ENCODE measurements around the gene NTF3.

DNA sequence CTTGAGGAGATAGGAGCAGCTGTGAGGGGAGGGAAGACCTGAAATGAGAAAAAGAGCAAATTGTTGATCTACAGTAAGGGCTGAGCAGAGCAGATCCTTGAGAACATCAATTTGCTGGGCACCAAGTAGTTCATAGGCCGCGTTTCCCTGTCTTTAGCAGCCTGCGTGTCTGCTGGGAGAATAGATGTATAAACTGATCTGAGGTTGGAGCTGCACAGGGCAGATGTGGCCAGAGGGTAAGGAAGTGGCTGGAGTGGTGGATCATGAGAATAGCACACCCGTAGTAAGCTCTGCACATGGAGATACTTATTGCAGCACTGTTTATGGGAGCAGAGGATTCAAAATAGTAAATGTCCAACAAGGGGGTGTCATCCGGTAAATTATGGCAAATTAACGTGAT is 44.4 kb downstream of the NTF3 start:
- TF ChIP-seq POLR2A (IDR thresholded peaks at IDR 0.05) = no peak
- TF ChIP-seq, protein P1, sequence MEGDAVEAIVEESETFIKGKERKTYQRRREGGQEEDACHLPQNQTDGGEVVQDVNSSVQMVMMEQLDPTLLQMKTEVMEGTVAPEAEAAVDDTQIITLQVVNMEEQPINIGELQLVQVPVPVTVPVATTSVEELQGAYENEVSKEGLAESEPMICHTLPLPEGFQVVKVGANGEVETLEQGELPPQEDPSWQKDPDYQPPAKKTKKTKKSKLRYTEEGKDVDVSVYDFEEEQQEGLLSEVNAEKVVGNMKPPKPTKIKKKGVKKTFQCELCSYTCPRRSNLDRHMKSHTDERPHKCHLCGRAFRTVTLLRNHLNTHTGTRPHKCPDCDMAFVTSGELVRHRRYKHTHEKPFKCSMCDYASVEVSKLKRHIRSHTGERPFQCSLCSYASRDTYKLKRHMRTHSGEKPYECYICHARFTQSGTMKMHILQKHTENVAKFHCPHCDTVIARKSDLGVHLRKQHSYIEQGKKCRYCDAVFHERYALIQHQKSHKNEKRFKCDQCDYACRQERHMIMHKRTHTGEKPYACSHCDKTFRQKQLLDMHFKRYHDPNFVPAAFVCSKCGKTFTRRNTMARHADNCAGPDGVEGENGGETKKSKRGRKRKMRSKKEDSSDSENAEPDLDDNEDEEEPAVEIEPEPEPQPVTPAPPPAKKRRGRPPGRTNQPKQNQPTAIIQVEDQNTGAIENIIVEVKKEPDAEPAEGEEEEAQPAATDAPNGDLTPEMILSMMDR (IDR thresholded peaks at IDR 0.05) = no peak
